Right lobe of liver (tissue), 4 donors: ENCODE data around the gene SMIM28.

Source experiments
- POLR2A ChIP-seq: fragments of 450-650 bp; IDR thresholded peaks from one replicate; pipeline ENCODE4 v1.6.1; 2017; ENCODE audit warnings: antibody characterized with exemption, mild to moderate bottlenecking
- TF ChIP-seq, protein P1 (sequence below), 4 donors: fragments of 200-600 bp in 3 of 4; fragments of 450-650 bp in 1 of 4; IDR thresholded peaks; one replicate each; pipeline versions ENCODE4 v1.5.1 to v1.8.0; 2016 to 2022; ENCODE audit warnings: antibody characterized with exemption in 4 of 4, mild to moderate bottlenecking in 2 of 4
- donor health status: DM: no; HTN: no; CAD: no.
- donor health status: DM: no; HTN: no; CAD: no.
- donor health status: DM: no; HTN: yes; CAD: no.

DNA sequence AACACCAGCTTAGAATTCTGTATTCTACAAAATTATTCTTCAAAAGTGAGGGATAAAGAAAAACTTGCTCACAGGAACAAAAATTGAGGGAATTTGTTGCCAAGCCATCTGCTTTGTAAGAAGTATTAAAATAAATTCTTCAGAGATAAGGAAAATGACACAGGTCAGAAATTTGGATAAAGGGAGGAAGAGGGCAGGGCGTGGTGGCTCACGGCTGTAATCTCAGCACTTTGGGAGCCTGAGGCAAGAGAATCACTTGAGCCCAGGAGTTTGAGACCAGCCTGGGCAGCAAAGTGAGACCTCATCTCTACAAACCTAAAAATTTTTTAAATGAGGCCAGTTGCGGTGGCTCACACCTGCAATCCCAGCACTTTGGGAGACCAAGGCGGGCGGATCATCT, 11.8 kb downstream of the SMIM28 start:
- no peak for TF ChIP-seq POLR2A
- TF ChIP-seq, protein P1, sequence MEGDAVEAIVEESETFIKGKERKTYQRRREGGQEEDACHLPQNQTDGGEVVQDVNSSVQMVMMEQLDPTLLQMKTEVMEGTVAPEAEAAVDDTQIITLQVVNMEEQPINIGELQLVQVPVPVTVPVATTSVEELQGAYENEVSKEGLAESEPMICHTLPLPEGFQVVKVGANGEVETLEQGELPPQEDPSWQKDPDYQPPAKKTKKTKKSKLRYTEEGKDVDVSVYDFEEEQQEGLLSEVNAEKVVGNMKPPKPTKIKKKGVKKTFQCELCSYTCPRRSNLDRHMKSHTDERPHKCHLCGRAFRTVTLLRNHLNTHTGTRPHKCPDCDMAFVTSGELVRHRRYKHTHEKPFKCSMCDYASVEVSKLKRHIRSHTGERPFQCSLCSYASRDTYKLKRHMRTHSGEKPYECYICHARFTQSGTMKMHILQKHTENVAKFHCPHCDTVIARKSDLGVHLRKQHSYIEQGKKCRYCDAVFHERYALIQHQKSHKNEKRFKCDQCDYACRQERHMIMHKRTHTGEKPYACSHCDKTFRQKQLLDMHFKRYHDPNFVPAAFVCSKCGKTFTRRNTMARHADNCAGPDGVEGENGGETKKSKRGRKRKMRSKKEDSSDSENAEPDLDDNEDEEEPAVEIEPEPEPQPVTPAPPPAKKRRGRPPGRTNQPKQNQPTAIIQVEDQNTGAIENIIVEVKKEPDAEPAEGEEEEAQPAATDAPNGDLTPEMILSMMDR (IDR thresholded peaks at IDR 0.05) = no peak
